Mucosa of gallbladder (tissue), 1 donor: ENCODE measurements around the gene DEF6. TPM values are rescaled to one million over a fixed set of nuclear protein-coding genes. Genes with fewer than 3 reads are reported as not detected.
"Not testable (repeated sequence)": the region's sequence is repeated elsewhere in the genome, so short reads cannot be mapped to it uniquely, and the experiment has no call there.

Experiments
- DNase-seq: peaks from one replicate; pipeline ENCODE4 v3.0.0-alpha.2; 2020; ENCODE audit warnings: low spot score
- total RNA-seq: library from RNA; stranded (reverse); gene quantifications from one replicate; pipeline ENCODE4 v1.2.1, GENCODE V29; 2021
- donor health status: DM: no; HTN: no; CAD: no.

The DEF6 gene
- total RNA-seq, 1 donor from 2014 or later = 19.5 TPM

- no peak for DNase-seq
Measured at GRCh38 chr6:35282472-35282871, 15.1 kb upstream of the DEF6 start.

- DNase-seq = no peak
Measured at GRCh38 chr6:35283361-35283760, 14.3 kb upstream of the DEF6 start.

- no peak for DNase-seq
Measured at GRCh38 chr6:35287671-35288396, 9.8 kb upstream of the DEF6 start.

- no peak for DNase-seq
Measured at GRCh38 chr6:35288834-35289233, 8.8 kb upstream of the DEF6 start.

- DNase-seq = no peak
Measured at GRCh38 chr6:35291491-35291890, 6.1 kb upstream of the DEF6 start.

GRCh38 chr6:35292494-35292893 is 5.1 kb upstream of the DEF6 start:
- no peak for DNase-seq

- DNase-seq = no peak
Measured at GRCh38 chr6:35293681-35294080, 3.9 kb upstream of the DEF6 start.

GRCh38 chr6:35294308-35294945 is 3.2 kb upstream of the DEF6 start:
- DNase-seq = no peak

- DNase-seq = no peak
Measured at GRCh38 chr6:35295036-35295435, 2.6 kb upstream of the DEF6 start.

- no peak for DNase-seq
Measured at GRCh38 chr6:35295521-35296315, 1.9 kb upstream of the DEF6 start.

- no peak for DNase-seq
Measured at GRCh38 chr6:35296931-35297600, 552 bp upstream of the DEF6 start.

- no peak for DNase-seq
Measured at GRCh38 chr6:35298625-35299140, 1.1 kb downstream of the DEF6 start.

GRCh38 chr6:35299674-35300073 is 2.1 kb downstream of the DEF6 start:
- DNase-seq = no peak

- no peak for DNase-seq
Measured at GRCh38 chr6:35300848-35301247, 3.2 kb downstream of the DEF6 start.

GRCh38 chr6:35302604-35303241 is 5.1 kb downstream of the DEF6 start:
- DNase-seq = peak; percentile 48

- no peak for DNase-seq
Measured at GRCh38 chr6:35304299-35304698, 6.7 kb downstream of the DEF6 start.

- no peak for DNase-seq
Measured at GRCh38 chr6:35305117-35305516, 7.5 kb downstream of the DEF6 start.

GRCh38 chr6:35307138-35307537 is 9.5 kb downstream of the DEF6 start:
- not testable (repeated sequence) for DNase-seq

- DNase-seq = not testable (repeated sequence)
Measured at GRCh38 chr6:35308543-35308942, 10.9 kb downstream of the DEF6 start.

- DNase-seq = no peak
Measured at GRCh38 chr6:35309611-35310264, 12.1 kb downstream of the DEF6 start.

- DNase-seq = no peak
Measured at GRCh38 chr6:35310265-35310831, 12.7 kb downstream of the DEF6 start.
